K562 (cell line): Measurements from ENCODE around the gene PRMT5. TPM values are rescaled to one million over a fixed set of nuclear protein-coding genes. Genes with fewer than 3 reads are reported as not detected.
A peak's percentile ranks its signal among the peaks of the same experiment; 100 is the strongest.

ENCODE experiments used
- ATAC-seq: fragments of 200-7000 bp; cut with Tn5 transposase; 3 replicates; pipeline ENCODE4 v1.9.1; 2020; ENCODE audit warnings: moderate library complexity
- BruUV-seq: library from RNA; stranded (reverse); fragments of 400-500 nt; replicated peaks from 2 replicates; lab custom pipeline; 2021; lab: Mats Ljungman, UMichigan
- CTCF ChIA-PET: fragments of 300-600 bp; formaldehyde crosslinking; extraction: SDS; loops from one replicate; lab custom pipeline; 2021; ENCODE audit warnings: low intra/inter-chr PET ratio; lab: Yijun Ruan, JAX
- POLR2A ChIA-PET: fragments of 300-600, 350-650 bp; sonication (Branson Sonifier 250); formaldehyde crosslinking; extraction: SDS; loops from one replicate; lab custom pipeline; 2021; ENCODE audit warnings: antibody characterized with exemption, inconsistent platforms; lab: Yijun Ruan, JAX
- DNase-seq, 4 experiments: peaks; one replicate each; pipeline versions ENCODE4 v3.0.0 to v3.0.0-alpha.2; 2011 to 2018; ENCODE audit warnings: low spot score in 3 of 4, mixed read lengths in 3 of 4; ENCODE audit errors: extremely low read depth in 1 of 4
- FAIRE-seq: peaks from 2 replicates; lab custom pipeline; 2011; peaks lifted over from hg19 to GRCh38; lab: Jason Lieb, UNC
- H2AFZ ChIP-seq: 2 replicates; pipeline ENCODE4 v1.6.0; 2011; ENCODE audit warnings: low read depth, low read length, control low read depth, inconsistent platforms
- H3K27ac ChIP-seq: fragments of 200-600 bp; 3 replicates; pipeline ENCODE4 v1.8.0; 2011; ENCODE audit warnings: low read depth, mild to moderate bottlenecking, control low read depth, inconsistent platforms, low read length, moderate library complexity, mixed read lengths; ENCODE audit errors: extremely low read depth
- H3K27me3 ChIP-seq, 2 experiments: fragments of 300-600 bp in 1 of 2; 2 replicates in 1 of 2; 3 replicates in 1 of 2; pipeline versions ENCODE4 v1.6.0 to v1.8.0; 2011; ENCODE audit warnings: inconsistent platforms in 2 of 2, low read length in 2 of 2, mild to moderate bottlenecking in 1 of 2, mixed read lengths in 1 of 2, moderate library complexity in 1 of 2; ENCODE audit not compliant: control insufficient read depth in 2 of 2, insufficient read depth in 2 of 2
- H3K36me3 ChIP-seq: fragments of 300-600 bp; 3 replicates; pipeline ENCODE4 v1.8.0; 2011; ENCODE audit warnings: mild to moderate bottlenecking, low read length, inconsistent platforms; ENCODE audit not compliant: control insufficient read depth, insufficient read depth
- H3K4me1 ChIP-seq, 2 experiments: fragments of 200-600 bp in 1 of 2; replicated peaks in 1 of 2; 2 replicates in 1 of 2; 3 replicates in 1 of 2; pipeline versions ENCODE4 v1.5.1 to v1.8.0; 2011; ENCODE audit warnings: inconsistent platforms in 2 of 2, low read length in 2 of 2, mild to moderate bottlenecking in 1 of 2, mixed read lengths in 1 of 2, moderate library complexity in 1 of 2; ENCODE audit not compliant: control insufficient read depth in 2 of 2, insufficient read depth in 2 of 2
- H3K4me2 ChIP-seq: 2 replicates; pipeline ENCODE4 v1.6.1; 2011; ENCODE audit warnings: low read length, control low read depth, inconsistent platforms, mixed read lengths; ENCODE audit not compliant: insufficient read depth
- H3K4me3 ChIP-seq: fragments of 200-600 bp; sonication (generic), shearing (Covaris generic); 2 replicates; pipeline ENCODE4 v1.5.1; 2016; ENCODE audit warnings: control low read depth, inconsistent platforms
- H3K79me2 ChIP-seq: fragments of 200-600 bp; 3 replicates; pipeline ENCODE4 v1.8.0; 2011; ENCODE audit warnings: low read length, inconsistent platforms; ENCODE audit not compliant: control insufficient read depth, insufficient read depth
- H3K9ac ChIP-seq, 2 experiments: 2 replicates each; pipeline versions ENCODE4 v1.6.0 to v1.6.1; 2011; ENCODE audit warnings: low read depth in 2 of 2, low read length in 2 of 2, control low read depth in 1 of 2, inconsistent platforms in 1 of 2, mild to moderate bottlenecking in 1 of 2, mixed read lengths in 1 of 2; ENCODE audit not compliant: insufficient read depth in 1 of 2
- H3K9me1 ChIP-seq: one replicate; pipeline ENCODE4 v1.6.0; 2011; ENCODE audit warnings: inconsistent platforms, mild to moderate bottlenecking, low read length, moderate library complexity; ENCODE audit not compliant: control insufficient read depth, insufficient read depth
- H3K9me3 ChIP-seq: replicated peaks from 2 replicates; pipeline ENCODE4 v1.5.1; 2011; ENCODE audit warnings: low read depth, low read length, inconsistent platforms; ENCODE audit not compliant: control insufficient read depth, insufficient read depth
- H4K20me1 ChIP-seq: replicated peaks from 2 replicates; pipeline ENCODE4 v1.6.1; 2011; ENCODE audit warnings: low read length, inconsistent platforms, mixed read lengths; ENCODE audit not compliant: control insufficient read depth, insufficient read depth
- CEBPG ChIP-seq, 3 experiments: fragments of 200-800 bp in 1 of 3; sonication (Bioruptor generic) in 1 of 3; sonication (generic) in 1 of 3; formaldehyde crosslinking in 1 of 3; IDR thresholded peaks in 2 of 3; conservative IDR thresholded peaks in 1 of 3; 2 replicates each; pipeline versions ENCODE4 v1.6.1 to v1.8.0; 2016 to 2022; ENCODE audit warnings: missing compliant biosample characterization in 2 of 3, missing genetic modification characterization in 2 of 3, mild to moderate bottlenecking in 1 of 3, missing genetic modification reagents in 1 of 3
- IRF1 ChIP-seq: sonication (generic); formaldehyde crosslinking; IDR thresholded peaks from 2 replicates; pipeline ENCODE4 v1.8.0; 2022; ENCODE audit warnings: missing genetic modification reagents, mild to moderate bottlenecking, borderline replicate concordance
- ZNF766 ChIP-seq: fragments of 200-800 bp; sonication (Bioruptor generic); conservative IDR thresholded peaks from 2 replicates; pipeline ENCODE4 v1.6.1; 2016; ENCODE audit warnings: missing genetic modification characterization, missing compliant biosample characterization
- WGBS: fragments of 100-300 bp; shearing (Covaris generic); methylation state at CpG from one replicate; pipeline ENCODE4 v1.1.6; 2016; ENCODE audit warnings: low coverage, mixed read lengths; ENCODE audit not compliant: insufficient coverage; ENCODE audit errors: missing lambda C conversion rate; 5-methylcytosine and 5-hydroxymethylcytosine counted together
- in situ Hi-C: fragments of 300-500 bp; cut with MboI; formaldehyde crosslinking; loops from 4 replicates; pipeline ENCODE4 v1.15.0; 2018; ENCODE audit warnings: inconsistent platforms, mixed read lengths
- intact Hi-C: fragments of 100-400 bp; cut with micrococcal nuclease; formaldehyde crosslinking; loops from 2 replicates; pipeline ENCODE4 v1.14.2; 2022
- polyA plus RNA-seq, 8 experiments: library from polyadenylated mRNA; depleted of rRNA in 4 of 8; stranded (reverse) in 5 of 8; unstranded in 3 of 8; fragments of >200 nt; fragmentation: Nextera tagmentation in 2 of 8; fragmentation: Illumina TruSeq in 1 of 8; extraction: Ambion mirVana in 2 of 8; extraction: Trizol in 1 of 8; gene quantifications; 2 replicates each; pipeline versions ENCODE4 v1.2.1 to v1.2.3, GENCODE V29; 2011 to 2014; ENCODE audit warnings: inconsistent platforms in 1 of 8, missing spikeins in 1 of 8
- total RNA-seq, 7 experiments: library from RNA; depleted of rRNA in 6 of 7; stranded (reverse); fragments of >200 nt in 6 of 7; fragmentation: Illumina TruSeq in 2 of 7; extraction: Trizol in 2 of 7; gene quantifications; 2 replicates each; pipeline versions ENCODE4 v1.2.1 to v1.2.3, GENCODE V29; 2011 to 2021; ENCODE audit warnings: low replicate concordance in 1 of 7

Gene PRMT5
- total and polyA plus RNA-seq, 9 of the 15 experiments (the other 6 are each of a cell fraction or from before 2014, with no cell fraction given), result 114 to 552 (median 222) TPM

GRCh38 chr14:22910916-22911315, 18.3 kb downstream of the PRMT5 start (continued):
- no peak for TF ChIP-seq IRF1 (CRISPR knock-in tag)
- TF ChIP-seq, all 486 proteins: peak for 0

GRCh38 chr14:22908601-22909000, 20.6 kb downstream of the PRMT5 start:
- H3K79me2 ChIP-seq, result peaks cover 26% of the 10 kb centered on the region
- H3K9me1 ChIP-seq, result no peaks in the 10 kb centered on the region
- no peaks in the 10 kb centered on the region for H3K4me1 ChIP-seq
- H4K20me1 ChIP-seq, result no peaks in the 10 kb centered on the region
- DNase-seq (no peak), FAIRE-seq (no peak), ATAC-seq (no peak)
- H3K27ac ChIP-seq, result no peak overlapping the region
- no peaks in the 10 kb centered on the region for H3K27me3 ChIP-seq
- peaks cover 81% of the 10 kb centered on the region for H3K36me3 ChIP-seq
- no peak overlapping the region for H3K4me2 ChIP-seq
- WGBS, result 99% methylated on average over 8 of the region's 8 CpGs
- ChIA-PET CTCF (no interaction called here), POLR2A (interaction anchor here (1.4 kb wide), 1 partner anchor 9 kb away, joined by 6 read pairs; no protein-coding TSS in a partner anchor)
- intact Hi-C loops (no loop called here), in situ Hi-C loops (no loop called here)
- BruUV-seq, result no TSS peak
- no peak overlapping the region for H2AFZ ChIP-seq
- H3K9ac ChIP-seq, result no peak overlapping the region
- no peak overlapping the region for H3K4me3 ChIP-seq
- H3K9me3 ChIP-seq, result no peaks in the 10 kb centered on the region
- TF ChIP-seq CEBPG (CRISPR knock-in tag; IDR thresholded peaks at IDR 0.05) (no peak), CEBPG (tag; conservative IDR thresholded peaks at IDR 0.05 in 1 of 2, IDR thresholded peaks at IDR 0.05 in 1 of 2) (0 out of 4 replicates have a peak, but pooled peaks of 1 of the 2 experiments have one; percentile 46), ZNF766 (CRISPR knock-in tag) (no peak)
